ENCODE data around the gene DNAJB14. TPM values are rescaled to one million over a fixed set of nuclear protein-coding genes. Genes with fewer than 3 reads are reported as not detected.

Gene DNAJB14
- total and polyA plus RNA-seq, 4 donors = 15.3 to 90.8 (median 33.3) TPM

- TF ChIP-seq CTCF (IDR thresholded peaks at IDR 0.05; ENCODE audit: control extremely low read depth, extremely low read depth) = no peak
- H3K27ac ChIP-seq (ENCODE audit: low read depth in 1 of 2, low read length in 1 of 2) = no peak overlapping the region
- H3K4me1 ChIP-seq (ENCODE audit: control insufficient read depth in 5 of 5, insufficient read depth in 5 of 5, low read length in 5 of 5) = no peaks in the 10 kb centered on the region
- no peaks in the 10 kb centered on the region for H3K27me3 ChIP-seq (ENCODE audit: control insufficient read depth in 3 of 3, insufficient read depth in 3 of 3, low read length in 2 of 3)
- no peak overlapping the region for H3K4me3 ChIP-seq
- DNase-seq (no peak), ATAC-seq (ENCODE audit: insufficient read depth, low FRiP score) (no peak)
- H3K9me3 ChIP-seq (ENCODE audit: control insufficient read depth in 4 of 4, insufficient read depth in 3 of 4, low read length in 3 of 4) = no peaks in the 10 kb centered on the region
- H3K36me3 ChIP-seq (ENCODE audit: control insufficient read depth in 4 of 4, insufficient read depth in 4 of 4, low read length in 4 of 4) = peaks cover 6 to 9% (median 7%) of the 10 kb centered on the region in 4 donors
- H3K9ac ChIP-seq (ENCODE audit: insufficient read depth in 1 of 2, low read length in 2 of 2) = no peak overlapping the region
Observed at GRCh38 chr4:99875071-99875470, 71.3 kb downstream of the DNAJB14 start.

GRCh38 chr4:99872570-99872969 is 73.8 kb downstream of the DNAJB14 start:
- TF ChIP-seq CTCF (IDR thresholded peaks at IDR 0.05; ENCODE audit: control extremely low read depth, extremely low read depth) = no peak
- Histone ChIP-seq H3K36me3 (ENCODE audit: control insufficient read depth in 4 of 4, insufficient read depth in 4 of 4, low read length in 4 of 4) (peaks cover 0 to 4% (median 0%) of the 10 kb centered on the region in 4 donors), H3K4me1 (ENCODE audit: control insufficient read depth in 5 of 5, insufficient read depth in 5 of 5, low read length in 5 of 5) (peaks cover 0 to 3% (median 0%) of the 10 kb centered on the region in 5 donors), H3K9ac (ENCODE audit: insufficient read depth in 1 of 2, low read length in 2 of 2) (no peak overlapping the region), H3K4me3 (no peak overlapping the region), H3K27me3 (ENCODE audit: control insufficient read depth in 3 of 3, insufficient read depth in 3 of 3, low read length in 2 of 3) (no peaks in the 10 kb centered on the region), H3K27ac (ENCODE audit: low read depth in 1 of 2, low read length in 1 of 2) (no peak overlapping the region), H3K9me3 (ENCODE audit: control insufficient read depth in 4 of 4, insufficient read depth in 3 of 4, low read length in 3 of 4) (peaks cover 0 to 2% (median 0%) of the 10 kb centered on the region in 4 donors)
- ATAC-seq (ENCODE audit: insufficient read depth, low FRiP score) (no peak), DNase-seq (no peak)

- WGBS, 2 donors = 67 to 77% methylated on average over 8 of the region's 8 CpGs
- no peak for ATAC-seq (ENCODE audit: insufficient read depth, low FRiP score)
- H3K27ac ChIP-seq (ENCODE audit: low read depth in 1 of 2, low read length in 1 of 2) = no peak overlapping the region
- TF ChIP-seq CTCF (IDR thresholded peaks at IDR 0.05; ENCODE audit: control extremely low read depth, extremely low read depth) = no peak
- DNase-seq = no peak
- H3K9me3 ChIP-seq (ENCODE audit: control insufficient read depth in 4 of 4, insufficient read depth in 3 of 4, low read length in 3 of 4) = peaks cover 0 to 2% (median 0%) of the 10 kb centered on the region in 4 donors
- no peaks in the 10 kb centered on the region for H3K27me3 ChIP-seq (ENCODE audit: control insufficient read depth in 3 of 3, insufficient read depth in 3 of 3, low read length in 2 of 3)
- H3K4me3 ChIP-seq = no peak overlapping the region
- H3K9ac ChIP-seq (ENCODE audit: insufficient read depth in 1 of 2, low read length in 2 of 2) = no peak overlapping the region
- H3K36me3 ChIP-seq (ENCODE audit: control insufficient read depth in 4 of 4, insufficient read depth in 4 of 4, low read length in 4 of 4) = no peaks in the 10 kb centered on the region
- H3K4me1 ChIP-seq (ENCODE audit: control insufficient read depth in 5 of 5, insufficient read depth in 5 of 5, low read length in 5 of 5) = peaks cover 0 to 17% (median 3%) of the 10 kb centered on the region in 5 donors
Observed at GRCh38 chr4:99868126-99868596, 78.3 kb downstream of the DNAJB14 start.

GRCh38 chr4:99863804-99864203 is 82.6 kb downstream of the DNAJB14 start:
- DNase-seq (peak; percentile 38 to 95 (median 93)), ATAC-seq (ENCODE audit: insufficient read depth, low FRiP score) (no peak)
- Histone ChIP-seq H3K27me3 (ENCODE audit: control insufficient read depth in 3 of 3, insufficient read depth in 3 of 3, low read length in 2 of 3) (no peaks in the 10 kb centered on the region), H3K9ac (ENCODE audit: insufficient read depth in 1 of 2, low read length in 2 of 2) (no peak overlapping the region), H3K4me1 (ENCODE audit: control insufficient read depth in 5 of 5, insufficient read depth in 5 of 5, low read length in 5 of 5) (peaks cover 0 to 24% (median 3%) of the 10 kb centered on the region in 5 donors), H3K36me3 (ENCODE audit: control insufficient read depth in 4 of 4, insufficient read depth in 4 of 4, low read length in 4 of 4) (no peaks in the 10 kb centered on the region), H3K9me3 (ENCODE audit: control insufficient read depth in 4 of 4, insufficient read depth in 3 of 4, low read length in 3 of 4) (peaks cover 0 to 2% (median 0%) of the 10 kb centered on the region in 4 donors), H3K4me3 (no peak overlapping the region), H3K27ac (ENCODE audit: low read depth in 1 of 2, low read length in 1 of 2) (no peak overlapping the region)
- TF ChIP-seq CTCF (IDR thresholded peaks at IDR 0.05; ENCODE audit: control extremely low read depth, extremely low read depth) = no peak
- WGBS, 2 donors = 45 to 78% methylated on average over 3 of the region's 3 CpGs

All from lung (tissue), 12 donors.